Skeletal muscle tissue (tissue), 4 donors: ENCODE data around the gene PCSK6. TPM values are rescaled to one million over a fixed set of nuclear protein-coding genes. Genes with fewer than 3 reads are reported as not detected.
"Not testable (repeated sequence)": the region's sequence is repeated elsewhere in the genome, so short reads cannot be mapped to it uniquely, and the experiment has no call there.

Experiments
- H3K27ac ChIP-seq: one replicate; pipeline ENCODE4 v1.7.0; 2013; ENCODE audit warnings: mild to moderate bottlenecking, low read depth, low read length, inconsistent platforms
- H3K27me3 ChIP-seq, 3 donors: one replicate each; pipeline ENCODE4 v1.7.0; 2013; ENCODE audit warnings: low read length in 3 of 3; ENCODE audit not compliant: control insufficient read depth in 3 of 3, insufficient read depth in 3 of 3
- H3K36me3 ChIP-seq, 3 donors: one replicate each; pipeline ENCODE4 v1.7.0; 2013; ENCODE audit warnings: low read length in 3 of 3; ENCODE audit not compliant: control insufficient read depth in 3 of 3, insufficient read depth in 3 of 3
- H3K4me1 ChIP-seq, 3 donors: one replicate each; pipeline ENCODE4 v1.7.0; 2013; ENCODE audit warnings: low read length in 3 of 3, mild to moderate bottlenecking in 3 of 3; ENCODE audit not compliant: control insufficient read depth in 3 of 3, insufficient read depth in 3 of 3
- H3K4me3 ChIP-seq, 3 donors: one replicate each; pipeline ENCODE4 v1.7.0; 2013; ENCODE audit warnings: low read length in 3 of 3
- H3K9ac ChIP-seq, 3 donors: one replicate each; pipeline ENCODE4 v1.7.0; 2013; ENCODE audit warnings: low read length in 3 of 3, mild to moderate bottlenecking in 3 of 3, moderate library complexity in 2 of 3, low read depth in 1 of 3
- H3K9me3 ChIP-seq, 3 donors: one replicate each; pipeline ENCODE4 v1.7.0; 2013; ENCODE audit warnings: low read length in 3 of 3; ENCODE audit not compliant: control insufficient read depth in 3 of 3
- total RNA-seq: library from RNA; depleted of rRNA; stranded (reverse); fragments of >200 nt; gene quantifications from one replicate; pipeline ENCODE4 v1.2.3, GENCODE V29; 2014
- donor health status: Osteomylitis.

The PCSK6 gene
- total RNA-seq, 1 donor from 2014 or later = 11.5 TPM

DNA sequence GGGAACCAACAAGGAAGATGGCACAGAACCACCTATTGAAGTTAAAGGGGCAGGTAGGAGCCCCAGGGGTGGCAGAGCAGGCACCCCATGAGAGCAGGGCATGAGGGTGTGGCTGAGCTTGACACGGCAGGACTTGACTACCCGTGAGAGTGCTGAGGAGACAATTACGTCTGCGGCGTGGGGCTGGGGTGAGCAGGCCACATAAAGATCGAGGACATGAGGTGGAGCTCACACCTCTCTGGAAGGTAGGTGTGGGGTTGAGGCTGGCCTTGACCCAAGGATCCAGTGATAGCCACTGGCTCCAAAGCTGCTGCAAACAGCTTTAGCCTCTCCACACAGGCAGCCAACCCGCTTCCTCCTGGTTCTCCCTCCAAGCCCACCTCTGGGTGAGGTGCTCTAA, 64.5 kb downstream of the PCSK6 start:
- H3K4me1 ChIP-seq = no peaks in the 10 kb centered on the region
- H3K9me3 ChIP-seq = no peaks in the 10 kb centered on the region
- H3K27ac ChIP-seq = no peak overlapping the region
- peaks cover 0 to 12% (median 5%) of the 10 kb centered on the region in 3 donors for H3K36me3 ChIP-seq
- H3K27me3 ChIP-seq = peaks cover 0 to 4% (median 0%) of the 10 kb centered on the region in 3 donors
- H3K4me3 ChIP-seq = no peak overlapping the region
- no peak overlapping the region for H3K9ac ChIP-seq

DNA sequence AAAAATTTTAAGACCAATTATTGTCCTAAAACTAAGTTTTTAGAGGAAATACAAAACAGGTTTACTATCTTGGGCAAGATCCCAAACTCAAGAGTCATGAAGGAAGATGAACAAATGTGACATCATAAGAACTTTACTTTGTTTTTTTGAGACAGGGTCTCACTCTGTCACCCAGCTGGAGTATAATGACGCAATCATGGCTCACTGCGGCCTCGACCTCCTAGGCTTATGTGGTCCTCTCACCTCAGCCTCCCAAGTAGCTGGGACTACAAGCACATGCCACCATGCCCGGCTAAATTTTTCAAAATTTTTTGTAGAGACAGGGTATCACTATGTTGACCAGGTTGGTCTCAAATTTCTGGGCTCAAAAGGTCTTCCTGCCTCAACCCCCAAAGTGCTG, 69.3 kb downstream of the PCSK6 start:
- H3K4me1 ChIP-seq = no peaks in the 10 kb centered on the region
- no peak overlapping the region for H3K27ac ChIP-seq
- no peaks in the 10 kb centered on the region for H3K9me3 ChIP-seq
- no peaks in the 10 kb centered on the region for H3K36me3 ChIP-seq
- H3K9ac ChIP-seq = no peak overlapping the region
- no peaks in the 10 kb centered on the region for H3K27me3 ChIP-seq
- no peak overlapping the region for H3K4me3 ChIP-seq

DNA sequence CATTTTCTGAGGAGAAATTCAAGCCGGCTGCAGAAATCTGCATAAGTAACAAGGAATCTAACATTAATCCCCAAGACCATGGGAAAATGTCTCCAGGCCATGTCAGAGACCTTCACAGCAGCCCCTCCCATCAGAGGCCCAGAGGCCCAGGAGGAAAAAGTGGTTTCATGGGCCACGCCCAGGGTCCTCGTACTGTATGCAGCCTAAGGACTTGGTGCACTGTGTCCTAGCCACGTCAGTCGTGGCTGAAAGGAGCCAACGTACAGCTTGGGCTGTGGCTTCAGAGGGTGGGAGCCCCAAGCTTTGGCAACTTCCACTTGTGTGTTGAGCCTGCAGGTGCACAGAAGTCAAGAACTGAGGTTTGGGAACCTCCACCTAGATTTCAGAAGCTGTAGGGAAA, 73.0 kb downstream of the PCSK6 start:
- not testable (repeated sequence) for H3K27me3 ChIP-seq, H3K36me3 ChIP-seq, H3K27ac ChIP-seq, H3K9ac ChIP-seq, H3K4me1 ChIP-seq, H3K9me3 ChIP-seq, H3K4me3 ChIP-seq

- no peaks in the 10 kb centered on the region for H3K9me3 ChIP-seq
- no peak overlapping the region for H3K27ac ChIP-seq
- H3K27me3 ChIP-seq = no peaks in the 10 kb centered on the region
- no peaks in the 10 kb centered on the region for H3K4me1 ChIP-seq
- no peaks in the 10 kb centered on the region for H3K36me3 ChIP-seq
- no peak overlapping the region for H3K4me3 ChIP-seq
- H3K9ac ChIP-seq = no peak overlapping the region
These were observed 76.3 kb downstream of the PCSK6 start for GRCh38 chr15:101413239-101413638.

DNA sequence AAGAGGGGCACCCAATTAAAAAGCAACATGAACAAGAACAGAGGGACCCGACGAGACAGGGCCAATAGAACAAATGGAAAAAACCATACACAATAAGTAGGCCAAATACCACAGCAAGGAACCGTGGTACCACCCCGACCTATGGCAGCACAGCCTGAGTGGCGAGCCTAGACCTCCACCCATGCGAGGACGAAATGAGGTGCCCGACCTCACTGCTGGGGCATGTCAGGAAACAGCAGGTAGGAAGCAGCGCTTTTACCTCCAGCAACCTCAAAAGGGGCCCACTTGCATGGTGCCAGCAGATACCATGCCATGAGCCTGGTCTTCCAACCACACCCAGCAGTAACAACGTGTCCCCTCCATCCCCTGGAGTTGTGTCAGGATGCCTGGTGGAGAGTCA, 77.9 kb downstream of the PCSK6 start:
- Histone ChIP-seq H3K27me3 (no peaks in the 10 kb centered on the region), H3K9me3 (no peaks in the 10 kb centered on the region), H3K36me3 (peaks cover 0 to 3% (median 2%) of the 10 kb centered on the region in 3 donors), H3K27ac (no peak overlapping the region), H3K9ac (no peak overlapping the region), H3K4me3 (no peak overlapping the region), H3K4me1 (no peaks in the 10 kb centered on the region)

DNA sequence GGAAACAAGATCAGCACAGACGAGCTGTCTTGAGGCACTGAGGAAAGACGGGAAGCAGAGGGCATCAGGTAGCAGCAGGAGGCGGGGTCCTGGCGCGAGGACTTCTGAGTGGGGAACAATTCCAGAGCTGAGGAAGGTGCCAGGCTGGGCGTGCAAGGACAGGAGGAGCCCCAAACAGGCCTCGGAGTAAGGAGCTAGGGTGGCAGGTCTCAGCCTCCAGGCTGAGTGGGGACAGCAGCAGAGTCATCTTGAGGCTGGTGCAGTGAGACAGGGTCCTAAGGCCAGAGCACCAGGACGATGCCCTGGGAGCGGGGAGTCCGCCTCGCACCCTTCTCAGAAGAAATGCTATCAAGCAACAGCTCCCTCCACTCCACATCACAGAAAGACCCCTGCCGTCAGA, 78.4 kb downstream of the PCSK6 start:
- Histone ChIP-seq H3K27me3 (no peaks in the 10 kb centered on the region), H3K4me3 (no peak overlapping the region), H3K4me1 (no peaks in the 10 kb centered on the region), H3K9ac (no peak overlapping the region), H3K9me3 (no peaks in the 10 kb centered on the region), H3K36me3 (peaks cover 0 to 3% (median 2%) of the 10 kb centered on the region in 3 donors), H3K27ac (no peak overlapping the region)

GRCh38 chr15:101410612-101411011, 78.9 kb downstream of the PCSK6 start:
- no peaks in the 10 kb centered on the region for H3K27me3 ChIP-seq
- no peak overlapping the region for H3K27ac ChIP-seq

GRCh38 chr15:101409621-101410020, 79.9 kb downstream of the PCSK6 start:
- H3K4me1 ChIP-seq = no peaks in the 10 kb centered on the region
- H3K9me3 ChIP-seq = no peaks in the 10 kb centered on the region
- H3K36me3 ChIP-seq = peaks cover 0 to 3% (median 2%) of the 10 kb centered on the region in 3 donors
- H3K27me3 ChIP-seq = no peaks in the 10 kb centered on the region
- no peak overlapping the region for H3K27ac ChIP-seq
- no peak overlapping the region for H3K4me3 ChIP-seq
- no peak overlapping the region for H3K9ac ChIP-seq

More at GRCh38 chr15:101410612-101411011, 78.9 kb downstream of the PCSK6 start:
- peaks cover 0 to 3% (median 2%) of the 10 kb centered on the region in 3 donors for H3K36me3 ChIP-seq
- H3K4me1 ChIP-seq = no peaks in the 10 kb centered on the region
- no peak overlapping the region for H3K4me3 ChIP-seq
- no peak overlapping the region for H3K9ac ChIP-seq
- H3K9me3 ChIP-seq = no peaks in the 10 kb centered on the region

GRCh38 chr15:101407966-101408775, 81.3 kb downstream of the PCSK6 start:
- Histone ChIP-seq H3K9ac (no peak overlapping the region), H3K27me3 (no peaks in the 10 kb centered on the region), H3K27ac (no peak overlapping the region), H3K9me3 (no peaks in the 10 kb centered on the region), H3K36me3 (peaks cover 0 to 3% (median 2%) of the 10 kb centered on the region in 3 donors), H3K4me3 (no peak overlapping the region), H3K4me1 (no peaks in the 10 kb centered on the region)

DNA sequence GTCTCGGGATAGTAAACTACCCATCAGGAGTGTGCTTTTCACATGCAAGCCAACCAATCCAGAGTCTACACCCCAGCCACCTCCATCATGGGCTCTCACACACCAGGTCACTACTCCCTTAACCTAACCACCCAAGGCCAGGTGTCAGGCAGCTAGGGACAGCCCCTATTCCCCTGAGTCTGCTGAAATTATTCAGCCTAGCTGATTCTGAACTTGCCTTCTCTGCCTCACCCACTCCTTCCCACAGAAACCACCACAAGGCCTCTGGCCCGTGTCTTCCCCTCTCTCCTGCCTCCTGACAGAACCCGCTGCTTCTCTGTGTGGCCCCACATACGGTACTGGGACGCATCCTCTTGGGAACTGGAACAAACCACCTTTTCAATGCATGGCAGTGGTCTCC, 82.1 kb downstream of the PCSK6 start:
- H3K36me3 ChIP-seq = peaks cover 0 to 3% (median 2%) of the 10 kb centered on the region in 3 donors
- H3K4me1 ChIP-seq = no peaks in the 10 kb centered on the region
- H3K4me3 ChIP-seq = no peak overlapping the region
- no peaks in the 10 kb centered on the region for H3K27me3 ChIP-seq
- H3K27ac ChIP-seq = no peak overlapping the region
- H3K9ac ChIP-seq = no peak overlapping the region
- H3K9me3 ChIP-seq = no peaks in the 10 kb centered on the region
